ENCODE measurements around the gene PAQR5. TPM values are rescaled to one million over a fixed set of nuclear protein-coding genes. Genes with fewer than 3 reads are reported as not detected.

The PAQR5 gene
- total and polyA plus RNA-seq, 9 of the 15 experiments (the other 6 are each of a cell fraction or from before 2014, with no cell fraction given), result 0.04 to 0.08 TPM; not detected in 7

DNA sequence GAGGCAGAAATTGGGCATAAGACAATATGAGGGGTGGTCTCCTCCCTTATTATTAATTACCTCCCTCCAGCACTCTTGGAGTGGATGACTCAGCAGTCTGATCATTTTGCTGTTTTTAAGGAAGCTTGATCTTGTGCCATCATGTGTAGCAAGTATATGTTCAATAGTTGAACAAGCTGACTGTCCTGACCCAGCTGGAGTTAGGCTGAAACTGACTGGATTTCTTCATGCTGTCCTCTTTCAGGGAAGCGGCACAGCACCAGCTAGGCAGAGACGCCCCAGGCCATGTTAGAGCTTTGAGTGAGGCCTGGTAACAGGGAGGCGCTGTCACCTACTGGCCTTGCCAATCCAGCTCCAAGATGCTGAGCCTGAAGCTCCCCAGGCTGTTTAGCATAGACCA, 61.0 kb downstream of the PAQR5 start:
- Histone ChIP-seq H3K27ac (ENCODE audit: extremely low read depth, low read depth, low read length) (no peak overlapping the region), H3K9me1 (ENCODE audit: control insufficient read depth, insufficient read depth, low read length) (no peaks in the 10 kb centered on the region), H3K9ac (ENCODE audit: insufficient read depth in 1 of 2, low read depth in 2 of 2, low read length in 2 of 2) (no peak overlapping the region), H3K4me2 (ENCODE audit: insufficient read depth, low read length) (no peak overlapping the region), H3K36me3 (ENCODE audit: control insufficient read depth, insufficient read depth, low read length) (no peaks in the 10 kb centered on the region), H3K4me3 (no peak overlapping the region), H3K9me3 (replicated peaks; ENCODE audit: control insufficient read depth, insufficient read depth, low read depth, low read length) (no peaks in the 10 kb centered on the region), H3K27me3 (ENCODE audit: control insufficient read depth in 2 of 2, insufficient read depth in 2 of 2, low read length in 2 of 2) (no peaks in the 10 kb centered on the region; a peak in 2 of 5 replicates), H3K4me1 (replicated peaks in 1 of 2; ENCODE audit: control insufficient read depth in 2 of 2, insufficient read depth in 2 of 2, low read length in 2 of 2) (no peaks in the 10 kb centered on the region; a peak in 2 of 5 replicates), H3K79me2 (ENCODE audit: control insufficient read depth, insufficient read depth, low read length) (no peaks in the 10 kb centered on the region), H2AFZ (ENCODE audit: low read depth, low read length) (no peak overlapping the region), H4K20me1 (replicated peaks; ENCODE audit: control insufficient read depth, insufficient read depth, low read length) (no peaks in the 10 kb centered on the region)
- 49% methylated on average over 3 of the region's 3 CpGs for WGBS (ENCODE audit: insufficient coverage, low coverage, missing lambda C conversion rate)
- intact Hi-C loops (cut with micrococcal nuclease), result no loop called here
- TF ChIP-seq NFE2 (IDR thresholded peaks at IDR 0.05; ENCODE audit: low read depth) (peak; percentile 66), MAFK (IDR thresholded peaks at IDR 0.05; ENCODE audit: low read length) (peak; percentile 6; the same call in 1 of the 2 replicates), MAFF (IDR thresholded peaks at IDR 0.05; ENCODE audit: low read length) (peak; percentile 47; the same call in 1 of the 2 replicates), NFE2L1 (tag; IDR thresholded peaks at IDR 0.05; ENCODE audit: borderline replicate concordance, low read depth) (peak; percentile 41; the same call in 1 of the 2 replicates), FOXK2 (conservative IDR thresholded peaks at IDR 0.05 in 1 of 2, IDR thresholded peaks at IDR 0.05 in 1 of 2; ENCODE audit: low read depth in 2 of 2) (no peak), EZH2 (IDR thresholded peaks at IDR 0.05; ENCODE audit: borderline replicate concordance, low read depth, low read length) (no peak), ZNF316 (IDR thresholded peaks at IDR 0.05) (peak; percentile 50), ZC3H8 (IDR thresholded peaks at IDR 0.05) (no peak), MAFG (tag; conservative IDR thresholded peaks at IDR 0.05) (peak; percentile 85), C11orf30 (IDR thresholded peaks at IDR 0.05; ENCODE audit: low read depth) (peak; percentile 45; the same call in 1 of the 2 replicates), ZBTB7A (IDR thresholded peaks at IDR 0.05; ENCODE audit: borderline replicate concordance, control insufficient read depth, low read depth, low read length) (no peak)
- no peak for FAIRE-seq
- CTCF ChIA-PET (ENCODE audit: low intra/inter-chr PET ratio), result no interaction called here
- POLR2A ChIA-PET, result interaction anchor here (0.6 kb wide), 1 partner anchor 9 kb away, joined by 3 read pairs; no protein-coding TSS in a partner anchor
- no peak for DNase-seq (ENCODE audit: extremely low read depth in 1 of 4, low spot score in 3 of 4)
- no peak for ATAC-seq
- in situ Hi-C loops (cut with MboI), result no loop called here
- no TSS peak for BruUV-seq (replicated peaks)
